GM12878 (cell line): ENCODE measurements around the gene TPCN1.

ENCODE experiments used
- BHLHE40 ChIP-seq, 2 experiments: fragments of 450-650 bp in 1 of 2; IDR thresholded peaks; 2 replicates each; pipeline ENCODE4 v1.6.1; 2011 to 2017; ENCODE audit warnings: low read depth in 2 of 2, borderline replicate concordance in 1 of 2, improper control_type of control experiment in 1 of 2, low read length in 1 of 2, mild to moderate bottlenecking in 1 of 2
- BMI1 ChIP-seq: fragments of 450-650 bp; IDR thresholded peaks from 2 replicates; pipeline ENCODE4 v1.6.1; 2016; ENCODE audit warnings: mild to moderate bottlenecking, moderate library complexity, borderline replicate concordance
- CHD2 ChIP-seq: IDR thresholded peaks from 2 replicates; pipeline ENCODE4 v1.6.1; 2011; ENCODE audit warnings: low read depth, low read length, improper control_type of control experiment, borderline replicate concordance
- CTCF ChIP-seq, 3 experiments: IDR thresholded peaks in 2 of 3; conservative IDR thresholded peaks in 1 of 3; 2 replicates each; pipeline ENCODE4 v1.5.1; 2011; ENCODE audit warnings: low read depth in 3 of 3, low read length in 3 of 3, mild to moderate bottlenecking in 3 of 3, control low read depth in 2 of 3, moderate library complexity in 2 of 3, inconsistent platforms in 1 of 3, mixed read lengths in 1 of 3; ENCODE audit not compliant: control insufficient read depth in 2 of 3, insufficient read depth in 1 of 3; ENCODE audit errors: extremely low read depth in 1 of 3
- NR2C2 ChIP-seq: IDR thresholded peaks from 2 replicates; pipeline ENCODE4 v1.6.1; 2011; ENCODE audit warnings: borderline replicate concordance, low read depth; ENCODE audit not compliant: control insufficient read depth, insufficient read length
- POLR2A ChIP-seq: IDR thresholded peaks from 2 replicates; pipeline ENCODE4 v1.6.1; 2011; ENCODE audit warnings: low read depth, mild to moderate bottlenecking, low read length
- POLR2AphosphoS5 ChIP-seq: IDR thresholded peaks from 2 replicates; pipeline ENCODE4 v1.6.1; 2011; ENCODE audit warnings: mild to moderate bottlenecking, low read length, inconsistent platforms
- ZNF274 ChIP-seq: IDR thresholded peaks from one replicate; pipeline ENCODE4 v1.8.0; 2011; ENCODE audit not compliant: insufficient read length, insufficient read depth
- TF ChIP-seq, protein P1 (sequence below): IDR thresholded peaks from 2 replicates; pipeline ENCODE4 v1.6.1; 2012; ENCODE audit warnings: low read depth, low read length, improper control_type of control experiment
- TF ChIP-seq, protein P2 (sequence below): IDR thresholded peaks from 2 replicates; pipeline ENCODE4 v1.6.1; 2011; ENCODE audit warnings: borderline replicate concordance, low read depth, mild to moderate bottlenecking, moderate library complexity, mixed read lengths, low read length; ENCODE audit not compliant: insufficient read depth; ENCODE audit errors: extremely low read length

- TF ChIP-seq, protein P1, sequence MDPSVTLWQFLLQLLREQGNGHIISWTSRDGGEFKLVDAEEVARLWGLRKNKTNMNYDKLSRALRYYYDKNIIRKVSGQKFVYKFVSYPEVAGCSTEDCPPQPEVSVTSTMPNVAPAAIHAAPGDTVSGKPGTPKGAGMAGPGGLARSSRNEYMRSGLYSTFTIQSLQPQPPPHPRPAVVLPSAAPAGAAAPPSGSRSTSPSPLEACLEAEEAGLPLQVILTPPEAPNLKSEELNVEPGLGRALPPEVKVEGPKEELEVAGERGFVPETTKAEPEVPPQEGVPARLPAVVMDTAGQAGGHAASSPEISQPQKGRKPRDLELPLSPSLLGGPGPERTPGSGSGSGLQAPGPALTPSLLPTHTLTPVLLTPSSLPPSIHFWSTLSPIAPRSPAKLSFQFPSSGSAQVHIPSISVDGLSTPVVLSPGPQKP = no peak
- TF ChIP-seq, protein P2, sequence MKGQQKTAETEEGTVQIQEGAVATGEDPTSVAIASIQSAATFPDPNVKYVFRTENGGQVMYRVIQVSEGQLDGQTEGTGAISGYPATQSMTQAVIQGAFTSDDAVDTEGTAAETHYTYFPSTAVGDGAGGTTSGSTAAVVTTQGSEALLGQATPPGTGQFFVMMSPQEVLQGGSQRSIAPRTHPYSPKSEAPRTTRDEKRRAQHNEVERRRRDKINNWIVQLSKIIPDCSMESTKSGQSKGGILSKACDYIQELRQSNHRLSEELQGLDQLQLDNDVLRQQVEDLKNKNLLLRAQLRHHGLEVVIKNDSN = no peak
- no peak for TF ChIP-seq NR2C2
- no peak for TF ChIP-seq BMI1
- no peak for TF ChIP-seq POLR2AphosphoS5
- TF ChIP-seq CTCF (IDR thresholded peaks at IDR 0.05 in 2 of 3, conservative IDR thresholded peaks at IDR 0.05 in 1 of 3; ENCODE audit: control insufficient read depth in 2 of 3, extremely low read depth in 1 of 3, insufficient read depth in 1 of 3, low read depth in 3 of 3, low read length in 3 of 3) = no peak
- no peak for TF ChIP-seq ZNF274
- no peak for TF ChIP-seq BHLHE40 (IDR thresholded peaks at IDR 0.05; ENCODE audit: borderline replicate concordance in 1 of 2, low read depth in 2 of 2, low read length in 1 of 2)
- no peak for TF ChIP-seq CHD2
- no peak for TF ChIP-seq POLR2A
Observed at GRCh38 chr12:113253532-113254285, 32.4 kb downstream of the TPCN1 start.
